ENCODE measurements around the gene LIN9. TPM values are rescaled to one million over a fixed set of nuclear protein-coding genes. Genes with fewer than 3 reads are reported as not detected.

Gene LIN9
- total and polyA plus RNA-seq, 2 of the 13 experiments (the other 11 are each of a cell fraction or from before 2014, with no cell fraction given): 3.0 to 10.0 TPM

DNA sequence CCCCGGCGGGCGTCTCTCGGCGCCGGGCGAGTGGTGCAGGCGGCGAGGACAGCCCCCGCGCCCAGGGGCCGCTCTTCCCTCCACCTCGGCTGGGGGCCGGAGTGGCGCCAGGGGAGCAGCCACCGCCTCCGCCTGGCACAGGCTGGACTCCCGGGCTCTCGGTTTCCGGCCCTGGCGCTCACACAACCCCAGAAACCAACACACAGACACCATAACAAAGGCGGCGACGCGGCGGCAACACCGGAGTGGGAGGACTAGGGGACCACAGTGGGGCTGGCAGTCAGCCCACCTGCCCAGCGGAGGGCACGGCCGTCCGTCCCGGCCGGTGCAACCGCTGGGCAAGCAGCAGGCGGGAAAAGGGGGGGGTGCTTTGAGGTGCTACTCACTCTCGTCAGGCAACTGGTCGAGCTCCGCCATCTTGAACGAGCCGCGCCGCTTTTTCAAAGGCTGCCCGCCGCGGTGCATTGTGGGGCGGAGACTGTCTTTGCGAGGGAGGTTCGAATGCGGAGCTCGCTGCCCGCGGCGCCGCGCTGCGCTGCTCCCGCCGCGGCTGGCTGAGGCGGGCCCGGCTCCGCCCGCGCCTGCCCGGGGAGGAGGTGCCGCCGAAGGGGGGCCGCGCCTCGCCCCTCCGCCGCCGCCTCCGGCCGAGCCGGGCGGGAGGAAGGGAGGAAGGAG lies at the start of gene LIN9 (continued):
- TF ChIP-seq RFX3 (CRISPR knock-in tag; IDR thresholded peaks at IDR 0.05) (no peak), ZNF724P (CRISPR knock-in tag; IDR thresholded peaks at IDR 0.05; ENCODE audit: borderline replicate concordance) (peak; percentile 99), ZNF207 (IDR thresholded peaks at IDR 0.05; ENCODE audit: borderline replicate concordance) (no peak), ISX (CRISPR knock-in tag; conservative IDR thresholded peaks at IDR 0.05) (no peak), ZBTB21 (CRISPR knock-in tag; IDR thresholded peaks at IDR 0.05) (no peak), ZNF616 (CRISPR knock-in tag; IDR thresholded peaks at IDR 0.05; ENCODE audit: low read depth) (no peak; the same call in 1 of the 2 replicates), JDP2 (CRISPR knock-in tag; IDR thresholded peaks at IDR 0.05; ENCODE audit: borderline replicate concordance) (peak; percentile 68; the same call in 1 of the 2 replicates), NR2F2 (IDR thresholded peaks at IDR 0.05; ENCODE audit: borderline replicate concordance, low read depth) (no peak), U2AF1 (optimal IDR thresholded peaks at IDR 0.05; ENCODE audit: low read depth, low read length) (no peak), ZNF569 (CRISPR knock-in tag; IDR thresholded peaks at IDR 0.05; ENCODE audit: borderline replicate concordance) (no peak), PHF8 (CRISPR knock-in tag; IDR thresholded peaks at IDR 0.05) (peak; percentile 85), ZNF670 (CRISPR knock-in tag; IDR thresholded peaks at IDR 0.05; ENCODE audit: borderline replicate concordance) (no peak)
- TF ChIP-seq, protein P1, sequence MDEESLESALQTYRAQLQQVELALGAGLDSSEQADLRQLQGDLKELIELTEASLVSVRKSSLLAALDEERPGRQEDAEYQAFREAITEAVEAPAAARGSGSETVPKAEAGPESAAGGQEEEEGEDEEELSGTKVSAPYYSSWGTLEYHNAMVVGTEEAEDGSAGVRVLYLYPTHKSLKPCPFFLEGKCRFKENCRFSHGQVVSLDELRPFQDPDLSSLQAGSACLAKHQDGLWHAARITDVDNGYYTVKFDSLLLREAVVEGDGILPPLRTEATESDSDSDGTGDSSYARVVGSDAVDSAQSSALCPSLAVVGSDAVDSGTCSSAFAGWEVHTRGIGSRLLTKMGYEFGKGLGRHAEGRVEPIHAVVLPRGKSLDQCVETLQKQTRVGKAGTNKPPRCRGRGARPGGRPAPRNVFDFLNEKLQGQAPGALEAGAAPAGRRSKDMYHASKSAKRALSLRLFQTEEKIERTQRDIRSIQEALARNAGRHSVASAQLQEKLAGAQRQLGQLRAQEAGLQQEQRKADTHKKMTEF (CRISPR knock-in tag; IDR thresholded peaks at IDR 0.05): peak; percentile 23; the same call in 1 of the 2 replicates
- TF ChIP-seq, protein P2, sequence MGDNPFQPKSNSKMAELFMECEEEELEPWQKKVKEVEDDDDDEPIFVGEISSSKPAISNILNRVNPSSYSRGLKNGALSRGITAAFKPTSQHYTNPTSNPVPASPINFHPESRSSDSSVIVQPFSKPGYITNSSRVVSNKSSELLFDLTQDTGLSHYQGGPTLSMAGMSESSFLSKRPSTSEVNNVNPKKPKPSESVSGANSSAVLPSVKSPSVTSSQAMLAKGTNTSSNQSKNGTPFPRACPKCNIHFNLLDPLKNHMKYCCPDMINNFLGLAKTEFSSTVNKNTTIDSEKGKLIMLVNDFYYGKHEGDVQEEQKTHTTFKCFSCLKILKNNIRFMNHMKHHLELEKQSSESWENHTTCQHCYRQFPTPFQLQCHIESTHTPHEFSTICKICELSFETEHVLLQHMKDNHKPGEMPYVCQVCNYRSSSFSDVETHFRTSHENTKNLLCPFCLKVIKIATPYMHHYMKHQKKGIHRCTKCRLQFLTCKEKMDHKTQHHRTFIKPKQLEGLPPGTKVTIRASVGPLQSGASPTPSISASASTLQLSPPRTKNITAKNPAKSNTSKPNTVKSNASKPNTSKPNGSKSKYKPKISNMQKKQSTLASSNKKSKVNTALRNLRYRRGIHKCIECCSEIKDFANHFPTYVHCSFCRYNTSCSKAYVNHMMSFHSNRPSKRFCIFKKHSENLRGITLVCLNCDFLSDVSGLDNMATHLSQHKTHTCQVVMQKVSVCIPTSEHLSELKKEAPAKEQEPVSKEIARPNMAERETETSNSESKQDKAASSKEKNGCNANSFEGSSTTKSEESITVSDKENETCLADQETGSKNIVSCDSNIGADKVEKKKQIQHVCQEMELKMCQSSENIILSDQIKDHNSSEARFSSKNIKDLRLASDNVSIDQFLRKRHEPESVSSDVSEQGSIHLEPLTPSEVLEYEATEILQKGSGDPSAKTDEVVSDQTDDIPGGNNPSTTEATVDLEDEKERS (CRISPR knock-in tag; IDR thresholded peaks at IDR 0.05): no peak
- TF ChIP-seq, protein P3, sequence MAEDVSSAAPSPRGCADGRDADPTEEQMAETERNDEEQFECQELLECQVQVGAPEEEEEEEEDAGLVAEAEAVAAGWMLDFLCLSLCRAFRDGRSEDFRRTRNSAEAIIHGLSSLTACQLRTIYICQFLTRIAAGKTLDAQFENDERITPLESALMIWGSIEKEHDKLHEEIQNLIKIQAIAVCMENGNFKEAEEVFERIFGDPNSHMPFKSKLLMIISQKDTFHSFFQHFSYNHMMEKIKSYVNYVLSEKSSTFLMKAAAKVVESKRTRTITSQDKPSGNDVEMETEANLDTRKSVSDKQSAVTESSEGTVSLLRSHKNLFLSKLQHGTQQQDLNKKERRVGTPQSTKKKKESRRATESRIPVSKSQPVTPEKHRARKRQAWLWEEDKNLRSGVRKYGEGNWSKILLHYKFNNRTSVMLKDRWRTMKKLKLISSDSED (CRISPR knock-in tag; IDR thresholded peaks at IDR 0.05): peak; percentile 94
- TF ChIP-seq, protein P4, sequence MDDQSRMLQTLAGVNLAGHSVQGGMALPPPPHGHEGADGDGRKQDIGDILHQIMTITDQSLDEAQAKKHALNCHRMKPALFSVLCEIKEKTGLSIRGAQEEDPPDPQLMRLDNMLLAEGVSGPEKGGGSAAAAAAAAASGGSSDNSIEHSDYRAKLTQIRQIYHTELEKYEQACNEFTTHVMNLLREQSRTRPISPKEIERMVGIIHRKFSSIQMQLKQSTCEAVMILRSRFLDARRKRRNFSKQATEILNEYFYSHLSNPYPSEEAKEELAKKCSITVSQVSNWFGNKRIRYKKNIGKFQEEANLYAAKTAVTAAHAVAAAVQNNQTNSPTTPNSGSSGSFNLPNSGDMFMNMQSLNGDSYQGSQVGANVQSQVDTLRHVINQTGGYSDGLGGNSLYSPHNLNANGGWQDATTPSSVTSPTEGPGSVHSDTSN (CRISPR knock-in tag; IDR thresholded peaks at IDR 0.05; ENCODE audit: borderline replicate concordance): no peak
